Keratinocyte (primary cell): ENCODE results near the gene SNX24.

ENCODE experiments used
- EZH2 ChIP-seq: IDR thresholded peaks from one replicate; pipeline ENCODE4 v1.6.1; 2012; ENCODE audit warnings: inconsistent platforms, mild to moderate bottlenecking, low read length, moderate library complexity
- TF ChIP-seq, protein P1 (sequence below), 3 experiments: IDR thresholded peaks in 1 of 3; conservative IDR thresholded peaks in 1 of 3; optimal IDR thresholded peaks in 1 of 3; 2 replicates in 2 of 3; 3 replicates in 1 of 3; pipeline versions ENCODE3 to v1.5.1; 2011; ENCODE audit warnings: low read length in 3 of 3, mild to moderate bottlenecking in 3 of 3, moderate library complexity in 2 of 3, control low read depth in 1 of 3, inconsistent platforms in 1 of 3; ENCODE audit not compliant: insufficient read depth in 2 of 3; ENCODE audit errors: extremely low read depth in 1 of 3

DNA sequence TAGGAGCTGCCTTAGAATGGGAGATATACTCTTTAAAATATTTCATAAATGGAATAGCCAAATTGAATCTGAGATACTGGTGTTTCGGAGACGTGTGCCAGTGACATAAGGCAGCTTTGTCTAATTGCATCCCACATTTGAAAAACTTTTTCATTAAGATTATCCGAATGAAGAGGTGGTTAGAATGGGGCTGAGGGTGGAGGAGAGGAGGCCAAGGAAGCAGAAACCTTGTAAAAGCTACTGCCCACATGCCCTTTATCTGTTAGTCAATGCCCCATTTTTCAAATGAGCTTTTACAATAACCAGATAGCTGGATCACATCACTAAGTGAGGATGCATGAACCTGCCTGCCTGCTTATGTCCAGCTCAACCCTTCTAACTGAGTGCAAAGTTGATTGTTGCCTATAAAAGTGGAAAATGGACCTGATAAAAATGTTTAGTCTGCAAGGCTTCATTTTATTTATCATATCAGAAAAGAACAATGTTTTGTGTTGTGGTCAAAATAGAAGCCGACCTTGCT lies 34.8 kb downstream of the SNX24 start:
- TF ChIP-seq, protein P1, sequence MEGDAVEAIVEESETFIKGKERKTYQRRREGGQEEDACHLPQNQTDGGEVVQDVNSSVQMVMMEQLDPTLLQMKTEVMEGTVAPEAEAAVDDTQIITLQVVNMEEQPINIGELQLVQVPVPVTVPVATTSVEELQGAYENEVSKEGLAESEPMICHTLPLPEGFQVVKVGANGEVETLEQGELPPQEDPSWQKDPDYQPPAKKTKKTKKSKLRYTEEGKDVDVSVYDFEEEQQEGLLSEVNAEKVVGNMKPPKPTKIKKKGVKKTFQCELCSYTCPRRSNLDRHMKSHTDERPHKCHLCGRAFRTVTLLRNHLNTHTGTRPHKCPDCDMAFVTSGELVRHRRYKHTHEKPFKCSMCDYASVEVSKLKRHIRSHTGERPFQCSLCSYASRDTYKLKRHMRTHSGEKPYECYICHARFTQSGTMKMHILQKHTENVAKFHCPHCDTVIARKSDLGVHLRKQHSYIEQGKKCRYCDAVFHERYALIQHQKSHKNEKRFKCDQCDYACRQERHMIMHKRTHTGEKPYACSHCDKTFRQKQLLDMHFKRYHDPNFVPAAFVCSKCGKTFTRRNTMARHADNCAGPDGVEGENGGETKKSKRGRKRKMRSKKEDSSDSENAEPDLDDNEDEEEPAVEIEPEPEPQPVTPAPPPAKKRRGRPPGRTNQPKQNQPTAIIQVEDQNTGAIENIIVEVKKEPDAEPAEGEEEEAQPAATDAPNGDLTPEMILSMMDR (optimal IDR thresholded peaks at IDR 0.05 in 1 of 3, IDR thresholded peaks at IDR 0.05 in 1 of 3, conservative IDR thresholded peaks at IDR 0.05 in 1 of 3; ENCODE audit: extremely low read depth in 1 of 3, insufficient read depth in 2 of 3, low read length in 3 of 3) = no peak
- no peak for TF ChIP-seq EZH2
